Measurements from ENCODE around the gene OCSTAMP.

OCSTAMP gene

GRCh38 chr20:46564241-46564957, 13.9 kb upstream of the OCSTAMP start:
- DNase-seq = no peak
- TF ChIP-seq POLR2A (IDR thresholded peaks at IDR 0.05; ENCODE audit: low read length) (no peak), GATA1 (IDR thresholded peaks at IDR 0.05; ENCODE audit: low read depth, low read length) (no peak)

- no peak for TF ChIP-seq GATA1 (IDR thresholded peaks at IDR 0.05; ENCODE audit: low read depth, low read length)
- TF ChIP-seq POLR2A (IDR thresholded peaks at IDR 0.05; ENCODE audit: low read length) = no peak
- peak in 1 of 2 experiments; percentile 8 for DNase-seq
These were observed 13.4 kb upstream of the OCSTAMP start for GRCh38 chr20:46563860-46564221.

- DNase-seq = no peak
- TF ChIP-seq POLR2A (IDR thresholded peaks at IDR 0.05; ENCODE audit: low read length) (no peak), GATA1 (IDR thresholded peaks at IDR 0.05; ENCODE audit: low read depth, low read length) (no peak)
These were observed 12.9 kb upstream of the OCSTAMP start for GRCh38 chr20:46563170-46563859.

GRCh38 chr20:46562373-46563169, 12.1 kb upstream of the OCSTAMP start:
- peak; percentile 45 to 66 for DNase-seq
- no peak for TF ChIP-seq GATA1 (IDR thresholded peaks at IDR 0.05; ENCODE audit: low read depth, low read length)
- TF ChIP-seq POLR2A (IDR thresholded peaks at IDR 0.05; ENCODE audit: low read length) = no peak

GRCh38 chr20:46562009-46562372, 11.5 kb upstream of the OCSTAMP start:
- no peak for TF ChIP-seq POLR2A (IDR thresholded peaks at IDR 0.05; ENCODE audit: low read length)
- no peak for TF ChIP-seq GATA1 (IDR thresholded peaks at IDR 0.05; ENCODE audit: low read depth, low read length)
- no peak for DNase-seq

- DNase-seq = no peak
- TF ChIP-seq GATA1 (IDR thresholded peaks at IDR 0.05; ENCODE audit: low read depth, low read length) (no peak), POLR2A (IDR thresholded peaks at IDR 0.05; ENCODE audit: low read length) (no peak)
These were observed 9.4 kb upstream of the OCSTAMP start for GRCh38 chr20:46559685-46560440.

- no peak for TF ChIP-seq POLR2A (IDR thresholded peaks at IDR 0.05; ENCODE audit: low read length)
- no peak for TF ChIP-seq GATA1 (IDR thresholded peaks at IDR 0.05; ENCODE audit: low read depth, low read length)
- DNase-seq = no peak
These were observed 8.5 kb upstream of the OCSTAMP start for GRCh38 chr20:46559001-46559400.

- DNase-seq = no peak
- TF ChIP-seq GATA1 (IDR thresholded peaks at IDR 0.05; ENCODE audit: low read depth, low read length) (no peak), POLR2A (IDR thresholded peaks at IDR 0.05; ENCODE audit: low read length) (no peak)
These were observed 8.1 kb upstream of the OCSTAMP start for GRCh38 chr20:46558511-46558959.

GRCh38 chr20:46557231-46557956, 6.9 kb upstream of the OCSTAMP start:
- no peak for DNase-seq
- TF ChIP-seq GATA1 (IDR thresholded peaks at IDR 0.05; ENCODE audit: low read depth, low read length) = no peak
- TF ChIP-seq POLR2A (IDR thresholded peaks at IDR 0.05; ENCODE audit: low read length) = no peak

GRCh38 chr20:46555370-46555956, 5.0 kb upstream of the OCSTAMP start:
- DNase-seq = no peak
- TF ChIP-seq GATA1 (IDR thresholded peaks at IDR 0.05; ENCODE audit: low read depth, low read length) (no peak), POLR2A (IDR thresholded peaks at IDR 0.05; ENCODE audit: low read length) (no peak)

- no peak for TF ChIP-seq GATA1 (IDR thresholded peaks at IDR 0.05; ENCODE audit: low read depth, low read length)
- no peak for TF ChIP-seq POLR2A (IDR thresholded peaks at IDR 0.05; ENCODE audit: low read length)
- DNase-seq = no peak
These were observed 4.4 kb upstream of the OCSTAMP start for GRCh38 chr20:46554828-46555227.

GRCh38 chr20:46553926-46554325, 3.5 kb upstream of the OCSTAMP start:
- no peak for TF ChIP-seq GATA1 (IDR thresholded peaks at IDR 0.05; ENCODE audit: low read depth, low read length)
- no peak for TF ChIP-seq POLR2A (IDR thresholded peaks at IDR 0.05; ENCODE audit: low read length)
- DNase-seq = no peak
